Measurements from ENCODE around the gene DBI. TPM values are rescaled to one million over a fixed set of nuclear protein-coding genes. Genes with fewer than 3 reads are reported as not detected.

The DBI gene
- total and polyA plus RNA-seq, 2 donors (not counting 1 experiment from before 2014, with no cell fraction given): 45.2 to 69.4 TPM

- H2AFZ ChIP-seq (ENCODE audit: insufficient read depth, low read depth, low read length, poor library complexity, severe bottlenecking): no peak overlapping the region
- no peaks in the 10 kb centered on the region for H3K4me1 Mint-ChIP-seq
- CTCF ChIA-PET: no interaction called here
Observed at GRCh38 chr2:119326938-119327337, 39.8 kb upstream of the DBI start.

DNA sequence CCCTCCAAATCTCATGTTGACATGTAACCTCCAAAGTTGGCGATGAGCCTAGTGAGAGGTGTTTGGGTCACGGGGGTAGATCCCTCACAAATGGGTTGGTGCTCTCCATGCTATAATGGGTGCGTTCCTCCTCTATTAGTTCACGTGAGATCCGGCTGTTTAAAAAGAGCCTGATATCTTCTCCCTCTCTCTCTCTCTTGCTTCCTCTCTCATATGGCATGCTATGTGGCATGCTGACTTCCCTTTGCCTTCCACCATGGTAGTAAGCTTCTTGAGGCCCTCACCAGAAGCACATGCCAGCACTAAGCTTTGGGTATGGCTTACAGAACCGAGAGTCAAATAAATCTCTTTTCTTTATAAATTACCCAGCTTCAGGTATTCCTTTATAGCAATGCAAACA, 39.3 kb upstream of the DBI start:
- Histone ChIP-seq H3K36me3 (replicated peaks in 1 of 2; ENCODE audit: control extremely low read depth in 1 of 2, control insufficient read depth in 1 of 2, extremely low read depth in 1 of 2, insufficient read depth in 2 of 2, low read length in 1 of 2) (no peaks in the 10 kb centered on the region), H3K4me3 (ENCODE audit: control extremely low read depth in 1 of 5, extremely low read depth in 1 of 5, insufficient read depth in 1 of 5, low read depth in 2 of 5, low read length in 4 of 5) (no peak overlapping the region), H3K9me3 (ENCODE audit: control extremely low read depth in 1 of 3, control insufficient read depth in 2 of 3, insufficient read depth in 1 of 3, low read length in 2 of 3) (no peaks in the 10 kb centered on the region), H3K9ac (ENCODE audit: low read length) (no peak overlapping the region), H3K27me3 (replicated peaks in 1 of 4; ENCODE audit: control extremely low read depth in 1 of 4, control insufficient read depth in 3 of 4, insufficient read depth in 4 of 4, low read length in 3 of 4) (no peaks in the 10 kb centered on the region), H2AFZ (ENCODE audit: insufficient read depth, low read depth, low read length, poor library complexity, severe bottlenecking) (no peak overlapping the region), H3K4me2 (replicated peaks; ENCODE audit: low read depth, low read length, poor library complexity, severe bottlenecking) (no peak overlapping the region), H3K79me2 (ENCODE audit: control insufficient read depth, insufficient read depth, low read length) (no peaks in the 10 kb centered on the region), H4K20me1 (ENCODE audit: control insufficient read depth, insufficient read depth, low read length, poor library complexity, severe bottlenecking) (no peaks in the 10 kb centered on the region), H3K4me1 (ENCODE audit: control insufficient read depth in 2 of 2, insufficient read depth in 2 of 2, low read length in 2 of 2) (no peaks in the 10 kb centered on the region), H3K27ac (ENCODE audit: low read length in 2 of 2) (no peak overlapping the region)
- POLR2A ChIA-PET: no interaction called here
- no peak for TF ChIP-seq EZH2 (IDR thresholded peaks at IDR 0.05; ENCODE audit: borderline replicate concordance, insufficient read depth, low read depth, low read length, poor library complexity, severe bottlenecking)
- TF ChIP-seq, protein P1, sequence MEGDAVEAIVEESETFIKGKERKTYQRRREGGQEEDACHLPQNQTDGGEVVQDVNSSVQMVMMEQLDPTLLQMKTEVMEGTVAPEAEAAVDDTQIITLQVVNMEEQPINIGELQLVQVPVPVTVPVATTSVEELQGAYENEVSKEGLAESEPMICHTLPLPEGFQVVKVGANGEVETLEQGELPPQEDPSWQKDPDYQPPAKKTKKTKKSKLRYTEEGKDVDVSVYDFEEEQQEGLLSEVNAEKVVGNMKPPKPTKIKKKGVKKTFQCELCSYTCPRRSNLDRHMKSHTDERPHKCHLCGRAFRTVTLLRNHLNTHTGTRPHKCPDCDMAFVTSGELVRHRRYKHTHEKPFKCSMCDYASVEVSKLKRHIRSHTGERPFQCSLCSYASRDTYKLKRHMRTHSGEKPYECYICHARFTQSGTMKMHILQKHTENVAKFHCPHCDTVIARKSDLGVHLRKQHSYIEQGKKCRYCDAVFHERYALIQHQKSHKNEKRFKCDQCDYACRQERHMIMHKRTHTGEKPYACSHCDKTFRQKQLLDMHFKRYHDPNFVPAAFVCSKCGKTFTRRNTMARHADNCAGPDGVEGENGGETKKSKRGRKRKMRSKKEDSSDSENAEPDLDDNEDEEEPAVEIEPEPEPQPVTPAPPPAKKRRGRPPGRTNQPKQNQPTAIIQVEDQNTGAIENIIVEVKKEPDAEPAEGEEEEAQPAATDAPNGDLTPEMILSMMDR (IDR thresholded peaks at IDR 0.05): no peak
- Mint-ChIP-seq H3K27ac (no peak overlapping the region), H3K27me3 (no peaks in the 10 kb centered on the region), H3K4me3 (no peak overlapping the region), H3K4me1 (no peaks in the 10 kb centered on the region), H3K9me3 (ENCODE audit: insufficient read depth) (no peaks in the 10 kb centered on the region)
- no peak for DNase-seq
- WGBS (ENCODE audit: insufficient coverage): 100% methylated on average over 4 of the region's 6 CpGs
- intact Hi-C loops (cut with micrococcal nuclease): no loop called here
- CTCF ChIA-PET: no interaction called here
- no peak for ATAC-seq (ENCODE audit: low read depth)

More at GRCh38 chr2:119326938-119327337, 39.8 kb upstream of the DBI start:
- Histone ChIP-seq H3K36me3 (replicated peaks in 1 of 2; ENCODE audit: control extremely low read depth in 1 of 2, control insufficient read depth in 1 of 2, extremely low read depth in 1 of 2, insufficient read depth in 2 of 2, low read length in 1 of 2) (no peaks in the 10 kb centered on the region), H3K27ac (ENCODE audit: low read length in 2 of 2) (no peak overlapping the region), H3K4me2 (replicated peaks; ENCODE audit: low read depth, low read length, poor library complexity, severe bottlenecking) (no peak overlapping the region), H3K4me3 (ENCODE audit: control extremely low read depth in 1 of 5, extremely low read depth in 1 of 5, insufficient read depth in 1 of 5, low read depth in 2 of 5, low read length in 4 of 5) (no peak overlapping the region), H3K27me3 (replicated peaks in 1 of 4; ENCODE audit: control extremely low read depth in 1 of 4, control insufficient read depth in 3 of 4, insufficient read depth in 4 of 4, low read length in 3 of 4) (no peaks in the 10 kb centered on the region), H3K79me2 (ENCODE audit: control insufficient read depth, insufficient read depth, low read length) (no peaks in the 10 kb centered on the region), H3K9me3 (ENCODE audit: control extremely low read depth in 1 of 3, control insufficient read depth in 2 of 3, insufficient read depth in 1 of 3, low read length in 2 of 3) (no peaks in the 10 kb centered on the region), H4K20me1 (ENCODE audit: control insufficient read depth, insufficient read depth, low read length, poor library complexity, severe bottlenecking) (no peaks in the 10 kb centered on the region), H3K9ac (ENCODE audit: low read length) (no peak overlapping the region), H3K4me1 (ENCODE audit: control insufficient read depth in 2 of 2, insufficient read depth in 2 of 2, low read length in 2 of 2) (no peaks in the 10 kb centered on the region)
- Mint-ChIP-seq H3K9me3 (ENCODE audit: insufficient read depth) (no peaks in the 10 kb centered on the region), H3K27me3 (no peaks in the 10 kb centered on the region), H3K4me3 (no peak overlapping the region), H3K27ac (no peak overlapping the region)
- ATAC-seq (ENCODE audit: low read depth): no peak
- no peak for DNase-seq
- no CpG with 5 or more reads among the region's 1 CpG for WGBS (ENCODE audit: insufficient coverage)
- intact Hi-C loops (cut with micrococcal nuclease): no loop called here
- no peak for TF ChIP-seq EZH2 (IDR thresholded peaks at IDR 0.05; ENCODE audit: borderline replicate concordance, insufficient read depth, low read depth, low read length, poor library complexity, severe bottlenecking)
- TF ChIP-seq, protein P1 (IDR thresholded peaks at IDR 0.05): no peak
- POLR2A ChIA-PET: interaction anchor here (0.6 kb wide), 1 partner anchor 26 kb away, joined by 3 read pairs; no protein-coding TSS in a partner anchor
